Measurements from ENCODE around the gene APOC1. TPM values are rescaled to one million over a fixed set of nuclear protein-coding genes. Genes with fewer than 3 reads are reported as not detected.
"Not testable (repeated sequence)": the region's sequence is repeated elsewhere in the genome, so short reads cannot be mapped to it uniquely, and the experiment has no call there.

The APOC1 gene
- 10 to 100 TPM in 1 of 2 donors, 1 to 10 TPM in 1; 5.4 to 24.1 TPM for total RNA-seq

- ATAC-seq: peak; percentile 95
- peak; percentile 84 to 87 (median 86) for DNase-seq
- peaks cover 13% of the 10 kb centered on the region for H3K4me1 ChIP-seq
- WGBS, 2 donors: 7 to 8% methylated on average over 20 to 26 of the region's 28 CpGs
- intact Hi-C loops (cut with DNase I); H3K9me3 ChIP-seq; H3K36me3 ChIP-seq (replicated peaks in 1 of 2; ENCODE audit: insufficient read depth in 1 of 2, low read depth in 2 of 2); H3K27me3 ChIP-seq: not testable (repeated sequence)
- peak in 1 of 7 experiments; percentile 16 for TF ChIP-seq CTCF (IDR thresholded peaks at IDR 0.05)
- H3K27ac ChIP-seq: peak within 1 kb of the TSS in 2 of 4 donors; percentile 41 to 44
- H3K4me3 ChIP-seq: peak within 1 kb of the TSS in 1 of 2 donors; percentile 39
Measured at GRCh38 chr19:44914433-44915206, at the start of gene APOC1. Gene APOC1, plus strand, starts transcription at chr19:44914608. Its CDS starts 284 bp downstream, at chr19:44914892.

- WGBS, 2 donors: 94% methylated on average over 10 to 24 of the region's 27 CpGs
- intact Hi-C loops (cut with DNase I): no loop called here
- Histone ChIP-seq H3K27ac (no peak overlapping the region), H3K4me1 (no peaks in the 10 kb centered on the region), H3K4me3 (no peak overlapping the region), H3K36me3 (replicated peaks in 1 of 2; ENCODE audit: insufficient read depth in 1 of 2, low read depth in 2 of 2) (peaks cover 0 to 2% of the 10 kb centered on the region in 2 donors), H3K27me3 (no peaks in the 10 kb centered on the region), H3K9me3 (no peaks in the 10 kb centered on the region)
- DNase-seq (no peak), ATAC-seq (no peak)
- TF ChIP-seq POLR2A (IDR thresholded peaks at IDR 0.05): no peak
- TF ChIP-seq CTCF (IDR thresholded peaks at IDR 0.05): no peak
Measured at GRCh38 chr19:44865196-44865767, 49.1 kb upstream of the APOC1 start.

- Histone ChIP-seq H3K4me3 (no peak overlapping the region), H3K9me3 (no peaks in the 10 kb centered on the region), H3K36me3 (replicated peaks in 1 of 2; ENCODE audit: insufficient read depth in 1 of 2, low read depth in 2 of 2) (peaks cover 2% of the 10 kb centered on the region in 2 donors), H3K27me3 (no peaks in the 10 kb centered on the region), H3K4me1 (no peaks in the 10 kb centered on the region), H3K27ac (no peak overlapping the region)
- no peak for DNase-seq
- TF ChIP-seq POLR2A (IDR thresholded peaks at IDR 0.05) (no peak), CTCF (IDR thresholded peaks at IDR 0.05) (no peak)
- intact Hi-C loops (cut with DNase I): no loop called here
- ATAC-seq: no peak
- WGBS, 2 donors: 85 to 98% methylated on average over 4 of the region's 4 CpGs
Measured at GRCh38 chr19:44866664-44867063, 47.7 kb upstream of the APOC1 start.

GRCh38 chr19:44867578-44867977 is 46.8 kb upstream of the APOC1 start:
- H3K36me3 ChIP-seq (replicated peaks in 1 of 2; ENCODE audit: insufficient read depth in 1 of 2, low read depth in 2 of 2): peaks cover 3 to 6% of the 10 kb centered on the region in 2 donors
- H3K9me3 ChIP-seq: no peaks in the 10 kb centered on the region
- H3K27ac ChIP-seq: no peak overlapping the region
- intact Hi-C loops (cut with DNase I): no loop called here
- 85 to 89% methylated on average over 12 of the region's 12 CpGs for WGBS, 2 donors
- no peak overlapping the region for H3K4me3 ChIP-seq
- no peak for ATAC-seq
- H3K27me3 ChIP-seq: no peaks in the 10 kb centered on the region
- H3K4me1 ChIP-seq: no peaks in the 10 kb centered on the region
- TF ChIP-seq POLR2A (IDR thresholded peaks at IDR 0.05) (no peak), CTCF (IDR thresholded peaks at IDR 0.05) (no peak)
- no peak for DNase-seq

Measured in body of pancreas (tissue), 4 donors.